NAMALWA (cell line): ENCODE results near the gene GPRC6A.

Experiments
- DNase-seq: peaks from one replicate; pipeline ENCODE4 v3.0.0-alpha.2; 2015; ENCODE audit warnings: low spot score

Gene GPRC6A

GRCh38 chr6:116779573-116780164 is 49.2 kb downstream of the GPRC6A start:
- DNase-seq, result peak; percentile 64

DNA sequence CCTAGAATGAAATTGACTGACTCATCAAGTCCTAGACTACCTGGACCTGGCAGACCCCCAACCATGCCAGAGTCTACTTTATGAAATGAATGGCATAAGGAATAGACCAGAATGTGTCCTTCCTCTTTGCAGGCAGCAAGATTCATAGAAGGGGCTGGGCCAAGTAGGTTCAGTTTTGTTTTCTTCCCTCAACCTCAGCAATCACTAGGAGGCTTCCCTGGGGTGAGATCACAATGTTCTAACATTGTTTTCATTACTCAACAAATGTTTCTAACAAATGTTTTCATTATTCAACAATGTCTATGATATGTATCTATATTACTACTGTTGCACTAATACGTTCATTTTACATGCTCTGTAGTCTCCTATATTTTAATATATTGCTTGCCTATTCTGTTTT is 55.0 kb downstream of the GPRC6A start:
- no peak for DNase-seq

DNA sequence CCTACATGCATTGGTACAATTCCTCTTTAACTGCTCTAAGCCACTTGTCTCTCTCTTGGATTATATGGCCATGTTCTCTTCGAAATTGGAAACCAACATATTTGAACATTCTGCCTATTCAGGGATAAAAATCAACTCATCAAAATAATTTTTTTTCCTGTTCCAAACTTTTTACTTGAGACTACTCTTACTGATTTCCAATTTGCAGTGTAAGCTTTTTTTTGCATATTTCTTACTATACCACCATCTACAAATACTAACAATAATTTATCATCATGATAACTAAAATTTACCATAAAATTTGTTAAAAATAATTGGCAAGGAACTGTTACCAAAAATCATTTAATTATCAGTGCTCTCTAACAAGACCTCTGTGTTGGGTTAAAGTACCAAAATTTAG is 56.4 kb downstream of the GPRC6A start:
- DNase-seq, result no peak

- no peak for DNase-seq
These were observed 61.2 kb downstream of the GPRC6A start for GRCh38 chr6:116767715-116768114.

- no peak for DNase-seq
These were observed 62.2 kb downstream of the GPRC6A start for GRCh38 chr6:116766506-116767176.

DNA sequence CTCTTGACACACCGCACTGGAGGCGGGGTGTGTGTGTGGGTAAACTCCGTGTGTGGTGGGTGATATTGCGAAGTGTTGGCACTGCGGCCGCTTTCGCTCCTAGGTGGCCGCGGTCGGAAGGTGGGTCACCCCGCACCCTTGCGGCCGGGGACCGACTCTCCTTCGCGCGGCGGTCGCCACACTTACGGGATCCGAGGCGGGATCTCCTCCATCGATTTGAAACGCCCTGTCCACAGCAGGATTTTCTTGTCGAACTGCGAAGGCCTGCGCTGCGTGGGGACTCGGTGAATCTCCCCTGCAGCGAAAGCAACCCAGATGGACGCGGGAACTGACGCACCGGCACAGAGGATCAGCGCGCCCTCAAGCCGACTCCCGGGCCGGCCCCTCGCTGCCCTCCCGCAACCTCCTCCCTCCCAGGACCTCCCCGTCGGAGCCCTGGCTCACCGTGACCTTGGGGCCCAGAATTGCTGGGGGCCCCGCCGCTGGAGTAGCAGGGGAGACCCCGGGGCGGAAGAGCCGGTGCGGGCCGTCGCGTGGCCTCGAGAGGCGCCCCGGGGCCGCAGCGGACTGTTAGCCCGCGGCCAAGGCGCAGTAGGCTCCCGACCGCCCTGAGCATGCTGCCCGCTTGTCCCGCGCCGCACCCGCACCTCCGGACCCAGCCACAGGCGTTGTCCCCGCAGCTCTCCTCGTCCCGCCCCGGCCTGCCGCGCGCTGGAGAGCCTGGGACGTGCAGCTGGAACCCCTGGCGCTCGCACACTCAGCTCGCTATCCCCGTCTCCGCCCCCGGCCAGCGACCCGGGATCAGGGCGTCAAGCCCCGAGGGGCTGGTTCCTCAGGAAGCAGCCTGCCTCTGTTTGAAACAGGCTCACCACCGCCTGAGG is 63.7 kb downstream of the GPRC6A start, which contains the start of gene FAM162B:
FAM162B (minus strand) TSS at position 759 of the 881 bp plus-strand sequence; CDS start at position 616, 143 bp downstream.
- DNase-seq, result no peak

DNA sequence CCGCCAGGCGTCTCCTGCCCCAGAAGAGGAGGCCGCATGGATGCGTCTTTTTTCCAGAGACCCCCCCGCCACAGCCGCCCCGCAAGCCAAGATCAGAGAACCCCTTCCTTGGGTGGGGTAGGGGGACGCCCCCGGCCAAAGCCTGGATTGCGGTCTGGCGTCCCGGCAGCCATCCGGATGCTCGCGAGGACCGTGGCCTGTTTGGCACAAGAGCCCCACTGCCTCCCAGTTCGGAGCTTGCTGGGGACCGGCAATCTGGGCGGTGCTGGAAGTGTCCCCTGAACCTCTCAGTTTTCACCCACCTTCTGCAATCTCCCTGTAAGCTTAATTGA is 64.3 kb downstream of the GPRC6A start:
- DNase-seq, result no peak

- DNase-seq, result no peak
These were observed 64.8 kb downstream of the GPRC6A start for GRCh38 chr6:116763906-116764628.

- no peak for DNase-seq
These were observed 65.8 kb downstream of the GPRC6A start for GRCh38 chr6:116763048-116763447.

- DNase-seq, result no peak
These were observed 66.6 kb downstream of the GPRC6A start for GRCh38 chr6:116762235-116762634.

GRCh38 chr6:116761779-116762178 is 67.1 kb downstream of the GPRC6A start:
- DNase-seq, result no peak

DNA sequence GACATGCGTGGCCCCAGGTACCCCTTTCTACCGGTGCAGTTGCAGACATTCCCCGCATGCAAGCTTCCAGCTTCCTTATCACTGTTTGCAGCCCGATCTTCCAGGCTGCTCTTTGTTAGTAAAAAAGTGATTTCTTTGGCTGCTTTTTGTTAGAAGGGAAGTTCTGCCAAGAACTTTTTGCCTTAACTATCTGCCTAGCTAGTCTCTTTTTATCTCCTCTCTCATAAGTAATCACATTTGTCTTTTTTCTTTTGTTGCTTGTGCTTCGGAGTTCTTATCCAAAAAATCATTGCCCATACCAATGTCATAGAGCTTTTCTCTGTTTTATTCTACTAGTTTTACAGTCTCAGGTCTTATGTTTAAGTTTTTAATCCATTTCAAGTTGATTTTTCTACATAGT is 83.7 kb downstream of the GPRC6A start:
- no peak for DNase-seq
